GM03348 (cell line): ENCODE data around the gene PLGLB1.
"Not testable (repeated sequence)": the region's sequence is repeated elsewhere in the genome, so short reads cannot be mapped to it uniquely, and the experiment has no call there.

Experiments
- DNase-seq: peaks from one replicate; pipeline ENCODE4 v3.0.0; 2012; ENCODE audit warnings: low spot score

Gene PLGLB1

GRCh38 chr2:87021744-87022143 is at the start of gene PLGLB1:
Gene PLGLB1 (minus strand): TSS chr2:87021844. CDS start chr2:87021783, 61 bp downstream.
- DNase-seq = not testable (repeated sequence)

GRCh38 chr2:87064305-87064704 is 42.7 kb upstream of the PLGLB1 start:
- DNase-seq = not testable (repeated sequence)

GRCh38 chr2:87063431-87063830 is 41.8 kb upstream of the PLGLB1 start:
- not testable (repeated sequence) for DNase-seq

- not testable (repeated sequence) for DNase-seq
Observed at GRCh38 chr2:87061519-87061918, 39.9 kb upstream of the PLGLB1 start.

- not testable (repeated sequence) for DNase-seq
Observed at GRCh38 chr2:87057606-87058005, 36.0 kb upstream of the PLGLB1 start.

GRCh38 chr2:87056843-87057242 is 35.2 kb upstream of the PLGLB1 start:
- not testable (repeated sequence) for DNase-seq

GRCh38 chr2:87056435-87056834 is 34.8 kb upstream of the PLGLB1 start:
- not testable (repeated sequence) for DNase-seq

- DNase-seq = not testable (repeated sequence)
Observed at GRCh38 chr2:87054375-87054774, 32.7 kb upstream of the PLGLB1 start.

- not testable (repeated sequence) for DNase-seq
Observed at GRCh38 chr2:87041321-87041978, 19.8 kb upstream of the PLGLB1 start.

- DNase-seq = not testable (repeated sequence)
Observed at GRCh38 chr2:87028607-87029006, 7.0 kb upstream of the PLGLB1 start.

- not testable (repeated sequence) for DNase-seq
Observed at GRCh38 chr2:87026816-87027215, 5.2 kb upstream of the PLGLB1 start.

GRCh38 chr2:87025927-87026326 is 4.3 kb upstream of the PLGLB1 start:
- not testable (repeated sequence) for DNase-seq

- not testable (repeated sequence) for DNase-seq
Observed at GRCh38 chr2:87023988-87024615, 2.5 kb upstream of the PLGLB1 start.

GRCh38 chr2:87021043-87021442 is 601 bp downstream of the PLGLB1 start:
- DNase-seq = not testable (repeated sequence)

- not testable (repeated sequence) for DNase-seq
Observed at GRCh38 chr2:87019053-87019452, 2.6 kb downstream of the PLGLB1 start.

GRCh38 chr2:87014489-87015169 is 7.0 kb downstream of the PLGLB1 start:
- DNase-seq = not testable (repeated sequence)

GRCh38 chr2:87004398-87004797 is 17.2 kb downstream of the PLGLB1 start:
- DNase-seq = not testable (repeated sequence)
